IMR-90 (cell line): ENCODE data around the gene KBTBD4. TPM values are rescaled to one million over a fixed set of nuclear protein-coding genes. Genes with fewer than 3 reads are reported as not detected.

Experiments
- ATAC-seq: fragments of 200-7000 bp; cut with Tn5 transposase; 2 replicates; pipeline ENCODE4 v1.9.1; 2020; ENCODE audit warnings: low read depth, mild to moderate bottlenecking, moderate library complexity
- BruUV-seq: library from RNA; stranded (reverse); fragments of 400-500 nt; replicated peaks from 2 replicates; lab custom pipeline; 2021; lab: Mats Ljungman, UMichigan
- CTCF ChIA-PET: fragments of 300-600 bp; formaldehyde crosslinking; extraction: SDS; loops from one replicate; lab custom pipeline; 2021; ENCODE audit warnings: antibody characterized with exemption; lab: Yijun Ruan, JAX
- POLR2A ChIA-PET: fragments of 300-600 bp; sonication (Branson Sonifier 250); formaldehyde crosslinking; loops from one replicate; lab custom pipeline; 2022; ENCODE audit warnings: antibody characterized with exemption; ENCODE audit not compliant: unreplicated experiment; lab: Charles Lee
- DNase-seq: peaks from one replicate; pipeline ENCODE4 v3.0.0; 2013
- H2AFZ ChIP-seq: replicated peaks from 2 replicates; pipeline ENCODE3; 2013; ENCODE audit warnings: low read length, mild to moderate bottlenecking; ENCODE audit not compliant: poor library complexity
- H2AK5ac ChIP-seq: 2 replicates; pipeline ENCODE4 v1.6.1; 2013; ENCODE audit warnings: low read depth, low read length, inconsistent platforms
- H2AK9ac ChIP-seq: replicated peaks from 2 replicates; pipeline ENCODE3; 2013; ENCODE audit warnings: mild to moderate bottlenecking, low read depth, low read length, moderate library complexity; ENCODE audit not compliant: poor library complexity
- H2BK120ac ChIP-seq: 2 replicates; pipeline ENCODE4 v1.6.1; 2013; ENCODE audit warnings: low read depth, low read length, inconsistent platforms
- H2BK15ac ChIP-seq: 3 replicates; pipeline ENCODE4 v1.6.1; 2013; ENCODE audit warnings: low read depth, low read length, inconsistent platforms
- H2BK20ac ChIP-seq: 2 replicates; pipeline ENCODE4 v1.6.1; 2013; ENCODE audit warnings: low read depth, mild to moderate bottlenecking, inconsistent platforms, low read length, moderate library complexity
- H2BK5ac ChIP-seq: 2 replicates; pipeline ENCODE4 v1.6.1; 2013; ENCODE audit warnings: mild to moderate bottlenecking, low read depth, low read length, inconsistent platforms; ENCODE audit not compliant: poor library complexity, severe bottlenecking
- H3K14ac ChIP-seq: replicated peaks from 2 replicates; pipeline ENCODE4 v1.6.1; 2013; ENCODE audit warnings: low read depth, low read length, inconsistent platforms
- H3K18ac ChIP-seq: 2 replicates; pipeline ENCODE4 v1.6.1; 2013; ENCODE audit warnings: low read depth, low read length, control low read depth
- H3K23ac ChIP-seq: 2 replicates; pipeline ENCODE4 v1.6.1; 2013; ENCODE audit warnings: low read depth, low read length, inconsistent platforms
- H3K27ac ChIP-seq: 2 replicates; pipeline ENCODE4 v1.5.1; 2013; ENCODE audit warnings: mild to moderate bottlenecking, control low read depth, low read length; ENCODE audit not compliant: insufficient read depth
- H3K27me3 ChIP-seq: 2 replicates; pipeline ENCODE4 v1.6.1; 2013; ENCODE audit warnings: low read length; ENCODE audit not compliant: control insufficient read depth, insufficient read depth
- H3K36me3 ChIP-seq: 2 replicates; pipeline ENCODE4 v1.6.1; 2013; ENCODE audit warnings: low read length, mixed read lengths; ENCODE audit not compliant: control insufficient read depth, insufficient read depth
- H3K4ac ChIP-seq: 2 replicates; pipeline ENCODE4 v1.6.1; 2013; ENCODE audit warnings: low read depth, low read length, inconsistent platforms
- H3K4me1 ChIP-seq: 2 replicates; pipeline ENCODE4 v1.6.1; 2013; ENCODE audit warnings: low read length, mixed read lengths; ENCODE audit not compliant: control insufficient read depth, insufficient read depth
- H3K4me2 ChIP-seq: 2 replicates; pipeline ENCODE4 v1.6.1; 2013; ENCODE audit warnings: low read depth, mild to moderate bottlenecking, control low read depth, low read length, moderate library complexity
- H3K4me3 ChIP-seq: 2 replicates; pipeline ENCODE4 v1.5.1; 2013; ENCODE audit warnings: low read depth, mild to moderate bottlenecking, control low read depth, low read length, moderate library complexity; ENCODE audit not compliant: insufficient read depth
- H3K56ac ChIP-seq: 2 replicates; pipeline ENCODE4 v1.6.1; 2013; ENCODE audit warnings: low read length, inconsistent platforms; ENCODE audit not compliant: insufficient read depth; ENCODE audit errors: extremely low read depth
- H3K79me1 ChIP-seq, 2 experiments: 2 replicates each; pipeline ENCODE4 v1.6.1; 2013; ENCODE audit warnings: low read length in 2 of 2, inconsistent platforms in 1 of 2, low read depth in 1 of 2
- H3K9ac ChIP-seq: 2 replicates; pipeline ENCODE4 v1.6.1; 2013; ENCODE audit warnings: low read depth, low read length, control low read depth
- H3K9me1 ChIP-seq: 2 replicates; pipeline ENCODE4 v1.6.1; 2013; ENCODE audit warnings: low read length, inconsistent platforms; ENCODE audit not compliant: insufficient read depth
- H3K9me3 ChIP-seq: 2 replicates; pipeline ENCODE4 v1.6.1; 2013; ENCODE audit warnings: low read length; ENCODE audit not compliant: control insufficient read depth, insufficient read depth
- H4K20me1 ChIP-seq: 2 replicates; pipeline ENCODE4 v1.6.1; 2013; ENCODE audit warnings: low read length, inconsistent platforms; ENCODE audit not compliant: insufficient read depth
- H4K5ac ChIP-seq: 2 replicates; pipeline ENCODE4 v1.6.1; 2013; ENCODE audit warnings: mild to moderate bottlenecking, low read depth, low read length, control low read depth
- H4K8ac ChIP-seq, 2 experiments: 2 replicates each; pipeline ENCODE4 v1.6.1; 2013; ENCODE audit warnings: low read depth in 2 of 2, low read length in 2 of 2, control low read depth in 1 of 2, inconsistent platforms in 1 of 2
- H4K91ac ChIP-seq: 2 replicates; pipeline ENCODE4 v1.6.1; 2013; ENCODE audit warnings: low read depth, low read length, inconsistent platforms; ENCODE audit not compliant: insufficient read depth
- BHLHE40 ChIP-seq: fragments of 150-350 bp; IDR thresholded peaks from 2 replicates; pipeline ENCODE4 v1.6.1; 2016; ENCODE audit warnings: mild to moderate bottlenecking, low read depth, low read length
- CHD1 ChIP-seq: IDR thresholded peaks from 2 replicates; pipeline ENCODE4 v1.6.1; 2012; ENCODE audit warnings: low read depth, low read length, improper control_type of control experiment
- CTCF ChIP-seq: conservative IDR thresholded peaks from 2 replicates; pipeline ENCODE4 v1.5.1; 2012; ENCODE audit warnings: mild to moderate bottlenecking, low read depth, low read length, improper control_type of control experiment
- ELK1 ChIP-seq: fragments of 150-350 bp; IDR thresholded peaks from 2 replicates; pipeline ENCODE4 v1.6.1; 2016; ENCODE audit warnings: low read depth, mild to moderate bottlenecking, low read length, moderate library complexity, borderline replicate concordance
- FOS ChIP-seq: fragments of 150-350 bp; IDR thresholded peaks from 2 replicates; pipeline ENCODE4 v1.6.1; 2016; ENCODE audit warnings: low read depth, low read length
- MAFK ChIP-seq: IDR thresholded peaks from 2 replicates; pipeline ENCODE4 v1.6.1; 2012; ENCODE audit warnings: low read depth, low read length, improper control_type of control experiment
- MAZ ChIP-seq: IDR thresholded peaks from 2 replicates; pipeline ENCODE4 v1.6.1; 2012; ENCODE audit warnings: low read depth, mild to moderate bottlenecking, low read length, improper control_type of control experiment, moderate library complexity, borderline replicate concordance
- MXI1 ChIP-seq: IDR thresholded peaks from 2 replicates; pipeline ENCODE4 v1.6.1; 2012; ENCODE audit warnings: low read depth, mild to moderate bottlenecking, low read length, moderate library complexity, borderline replicate concordance
- POLR2A ChIP-seq: IDR thresholded peaks from 2 replicates; pipeline ENCODE4 v1.6.1; 2012; ENCODE audit warnings: mild to moderate bottlenecking, low read depth, low read length
- RCOR1 ChIP-seq: IDR thresholded peaks from 2 replicates; pipeline ENCODE4 v1.6.1; 2012; ENCODE audit warnings: mild to moderate bottlenecking, low read length, improper control_type of control experiment; ENCODE audit not compliant: insufficient replicate concordance
- SMC3 ChIP-seq: fragments of 150-350 bp; IDR thresholded peaks from 2 replicates; pipeline ENCODE4 v1.6.1; 2016; ENCODE audit warnings: low read depth, mild to moderate bottlenecking, antibody characterized with exemption, low read length, moderate library complexity
- WGBS, 2 experiments: methylation state at CpG; one replicate each; pipeline versions ENCODE4 v1.1.5 to v1.1.7; 2013; ENCODE audit warnings: missing lambda C conversion rate in 2 of 2; ENCODE audit not compliant: insufficient read length in 1 of 2; ENCODE audit errors: extremely low coverage in 2 of 2; 5-methylcytosine and 5-hydroxymethylcytosine counted together
- dilution Hi-C: fragments of 300-500 bp; cut with HindIII; formaldehyde crosslinking; loops from one replicate; pipeline ENCODE4 v1.14.3; 2018; ENCODE audit warnings: low sequenced_read_pairs; ENCODE audit not compliant: unreplicated experiment
- in situ Hi-C: fragments of 300-500 bp; cut with MboI; formaldehyde crosslinking; loops from 3 replicates; pipeline ENCODE4 v1.14.3; 2019; ENCODE audit warnings: low sequenced_read_pairs, inconsistent platforms, mixed read lengths
- intact Hi-C: fragments of 100-400 bp; cut with micrococcal nuclease; formaldehyde crosslinking; loops from 2 replicates; pipeline ENCODE4 v1.10.0; 2022
- polyA plus RNA-seq, 3 experiments: library from polyadenylated mRNA; depleted of rRNA; stranded (reverse); fragments of >200 nt; gene quantifications; 2 replicates each; pipeline ENCODE4 v1.2.3, GENCODE V29; 2012; ENCODE audit warnings: low replicate concordance in 1 of 3
- total RNA-seq: library from RNA; depleted of rRNA; stranded (reverse); fragments of >200 nt; gene quantifications from 2 replicates; pipeline ENCODE4 v1.2.3, GENCODE V29; 2012

Gene KBTBD4
- total and polyA plus RNA-seq, 2 of the 4 experiments (the other 2 are of a cell fraction) = 14.9 to 41.6 TPM

- WGBS, 2 experiments = 50% methylated on average over 4 of the region's 4 CpGs; no CpG with 5 or more reads in 1 of the 2 experiments
- H4K91ac ChIP-seq = no peak overlapping the region
- TF ChIP-seq MAFK (no peak), SMC3 (no peak), MAZ (no peak), ELK1 (no peak), POLR2A (no peak), RCOR1 (no peak), BHLHE40 (no peak), CTCF (no peak), MXI1 (no peak), CHD1 (no peak), FOS (no peak)
- no TSS peak for BruUV-seq
- H3K4me1 ChIP-seq = no peaks in the 10 kb centered on the region; the same call in 1 of the 2 replicates
- ATAC-seq = no peak
- ChIA-PET CTCF (interaction anchor here (0.8 kb wide), 1 partner anchor 89 kb away, joined by 3 read pairs; no protein-coding TSS in a partner anchor), POLR2A (no interaction called here)
- DNase-seq = no peak
- intact Hi-C loops = no loop called here
- no peak overlapping the region for H2BK15ac ChIP-seq
- no peak overlapping the region for H2AK5ac ChIP-seq
- H3K18ac ChIP-seq = no peak overlapping the region
- in situ Hi-C loops = no loop called here
- H3K14ac ChIP-seq = no peak overlapping the region
- no peak overlapping the region for H2BK20ac ChIP-seq
- no peaks in the 10 kb centered on the region for H3K79me1 ChIP-seq
- peaks cover 12% of the 10 kb centered on the region for H3K27me3 ChIP-seq
- H4K20me1 ChIP-seq = no peaks in the 10 kb centered on the region
- H3K23ac ChIP-seq = no peak overlapping the region
- H3K9me3 ChIP-seq = no peaks in the 10 kb centered on the region
- H4K8ac ChIP-seq = no peak overlapping the region
- H3K4ac ChIP-seq = no peak overlapping the region
- H3K27ac ChIP-seq = no peak overlapping the region
- H2BK120ac ChIP-seq = no peak overlapping the region
- H2BK5ac ChIP-seq = no peak overlapping the region
- no peak overlapping the region for H3K9ac ChIP-seq
- H3K4me3 ChIP-seq = no peak overlapping the region
- no peak overlapping the region for H3K4me2 ChIP-seq
- H4K5ac ChIP-seq = no peak overlapping the region
- H2AK9ac ChIP-seq = no peak overlapping the region
- dilution Hi-C loops = no loop called here
- H3K56ac ChIP-seq = no peak overlapping the region
- H2AFZ ChIP-seq = no peak overlapping the region
- H3K36me3 ChIP-seq = no peaks in the 10 kb centered on the region
- no peaks in the 10 kb centered on the region for H3K9me1 ChIP-seq
Measured at GRCh38 chr11:47599902-47600301, 21.1 kb upstream of the KBTBD4 start.
